ENCODE data around the gene PIAS4. TPM values are rescaled to one million over a fixed set of nuclear protein-coding genes. Genes with fewer than 3 reads are reported as not detected.
A peak's percentile ranks its signal among the peaks of the same experiment; 100 is the strongest.

PIAS4 gene
- total and polyA plus RNA-seq, 9 of the 15 experiments (the other 6 are each of a cell fraction or from before 2014, with no cell fraction given), result 0.27 to 34.9 (median 14.4) TPM

DNA sequence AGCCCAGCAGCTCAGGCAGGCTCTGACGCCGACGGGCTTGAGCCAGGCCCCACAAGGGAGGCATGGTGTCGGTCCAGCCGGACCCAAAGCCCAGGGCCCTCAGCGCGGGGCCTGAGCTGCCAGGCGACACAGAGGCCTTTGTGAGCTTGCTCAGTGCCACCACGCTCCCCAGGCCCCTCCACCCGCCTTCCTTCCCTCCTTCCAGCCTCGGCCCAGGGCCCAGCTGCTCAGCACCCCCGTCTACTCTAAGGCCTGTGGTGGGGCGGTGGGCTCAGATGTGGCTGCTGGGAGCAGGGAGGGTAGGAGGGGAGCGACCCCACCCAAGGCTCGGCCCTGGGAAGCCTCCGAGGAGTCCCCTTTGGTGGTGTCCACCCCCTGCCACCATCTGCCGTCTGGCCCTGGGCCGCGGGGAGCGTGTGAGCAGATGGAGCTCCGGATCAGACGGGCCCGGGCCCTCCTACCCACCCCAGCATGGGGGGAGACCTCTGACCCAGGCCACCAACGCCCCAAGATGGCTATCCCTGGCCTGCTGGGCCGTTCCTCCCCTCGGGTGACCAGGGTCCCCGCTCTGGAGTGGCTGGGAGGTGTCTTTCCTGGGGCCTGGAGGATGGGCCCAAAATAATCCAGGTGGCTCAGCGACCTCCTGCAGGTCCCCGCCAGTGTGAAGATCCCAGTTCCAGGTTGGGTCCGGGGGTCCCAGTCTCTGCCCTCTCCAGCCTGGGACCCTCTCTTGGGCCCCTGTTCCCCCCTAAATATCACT is 51.3 kb downstream of the PIAS4 start (continued):
- 0 out of 2 replicates have a peak, but pooled peaks have one; percentile 39 for TF ChIP-seq FOXP4 (CRISPR knock-in tag; IDR thresholded peaks at IDR 0.05; ENCODE audit: borderline replicate concordance)
- peak; percentile 24 for TF ChIP-seq FIP1L1 (IDR thresholded peaks at IDR 0.05; ENCODE audit: low read depth, low read length, poor library complexity, severe bottlenecking)
- no peak for TF ChIP-seq DEAF1 (CRISPR knock-in tag; IDR thresholded peaks at IDR 0.05)
- TF ChIP-seq PREB (CRISPR knock-in tag; IDR thresholded peaks at IDR 0.05), result no peak
- 0 out of 2 replicates have a peak, but pooled peaks have one; percentile 15 for TF ChIP-seq HNRNPL (IDR thresholded peaks at IDR 0.05; ENCODE audit: low read depth, low read length)
- no peak for TF ChIP-seq PRPF4 (IDR thresholded peaks at IDR 0.05; ENCODE audit: insufficient read depth, low read depth, low read length, poor library complexity, severe bottlenecking)
- no peak for TF ChIP-seq PHF21A (IDR thresholded peaks at IDR 0.05; ENCODE audit: borderline replicate concordance, low read depth)
- TF ChIP-seq NRF1 (conservative IDR thresholded peaks at IDR 0.05 in 1 of 2, IDR thresholded peaks at IDR 0.05 in 1 of 2), result no peak
- 0 out of 2 replicates have a peak, but pooled peaks have one; percentile 15 for TF ChIP-seq ZNF740 (CRISPR knock-in tag; IDR thresholded peaks at IDR 0.05)
- TF ChIP-seq ZNF740 (tag; IDR thresholded peaks at IDR 0.05), result no peak
- TF ChIP-seq, protein P1, sequence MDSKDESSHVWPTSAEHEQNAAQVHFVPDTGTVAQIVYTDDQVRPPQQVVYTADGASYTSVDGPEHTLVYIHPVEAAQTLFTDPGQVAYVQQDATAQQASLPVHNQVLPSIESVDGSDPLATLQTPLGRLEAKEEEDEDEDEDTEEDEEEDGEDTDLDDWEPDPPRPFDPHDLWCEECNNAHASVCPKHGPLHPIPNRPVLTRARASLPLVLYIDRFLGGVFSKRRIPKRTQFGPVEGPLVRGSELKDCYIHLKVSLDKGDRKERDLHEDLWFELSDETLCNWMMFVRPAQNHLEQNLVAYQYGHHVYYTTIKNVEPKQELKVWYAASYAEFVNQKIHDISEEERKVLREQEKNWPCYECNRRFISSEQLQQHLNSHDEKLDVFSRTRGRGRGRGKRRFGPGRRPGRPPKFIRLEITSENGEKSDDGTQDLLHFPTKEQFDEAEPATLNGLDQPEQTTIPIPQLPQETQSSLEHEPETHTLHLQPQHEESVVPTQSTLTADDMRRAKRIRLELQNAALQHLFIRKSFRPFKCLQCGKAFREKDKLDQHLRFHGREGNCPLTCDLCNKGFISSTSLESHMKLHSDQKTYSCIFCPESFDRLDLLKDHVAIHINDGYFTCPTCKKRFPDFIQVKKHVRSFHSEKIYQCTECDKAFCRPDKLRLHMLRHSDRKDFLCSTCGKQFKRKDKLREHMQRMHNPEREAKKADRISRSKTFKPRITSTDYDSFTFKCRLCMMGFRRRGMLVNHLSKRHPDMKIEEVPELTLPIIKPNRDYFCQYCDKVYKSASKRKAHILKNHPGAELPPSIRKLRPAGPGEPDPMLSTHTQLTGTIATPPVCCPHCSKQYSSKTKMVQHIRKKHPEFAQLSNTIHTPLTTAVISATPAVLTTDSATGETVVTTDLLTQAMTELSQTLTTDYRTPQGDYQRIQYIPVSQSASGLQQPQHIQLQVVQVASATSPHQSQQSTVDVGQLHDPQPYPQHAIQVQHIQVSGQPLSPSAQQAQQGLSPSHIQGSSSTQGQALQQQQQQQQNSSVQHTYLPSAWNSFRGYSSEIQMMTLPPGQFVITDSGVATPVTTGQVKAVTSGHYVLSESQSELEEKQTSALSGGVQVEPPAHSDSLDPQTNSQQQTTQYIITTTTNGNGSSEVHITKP (IDR thresholded peaks at IDR 0.05; ENCODE audit: partially characterized antibody), result peak; percentile 67
- no peak for TF ChIP-seq CBX1 (IDR thresholded peaks at IDR 0.05; ENCODE audit: low read depth)
- 0 out of 2 replicates have a peak, but pooled peaks have one; percentile 17 for TF ChIP-seq MYNN (IDR thresholded peaks at IDR 0.05)
- TF ChIP-seq MYNN (CRISPR knock-in tag; IDR thresholded peaks at IDR 0.05), result no peak
- peak; percentile 60 for TF ChIP-seq POLR2G (IDR thresholded peaks at IDR 0.05; ENCODE audit: low read depth, low read length)
